ENCODE measurements around the gene EDN2. TPM values are rescaled to one million over a fixed set of nuclear protein-coding genes. Genes with fewer than 3 reads are reported as not detected.

EDN2 gene
- total and polyA plus RNA-seq, 2 donors from 2014 or later: 2.3 to 2.9 TPM

DNA sequence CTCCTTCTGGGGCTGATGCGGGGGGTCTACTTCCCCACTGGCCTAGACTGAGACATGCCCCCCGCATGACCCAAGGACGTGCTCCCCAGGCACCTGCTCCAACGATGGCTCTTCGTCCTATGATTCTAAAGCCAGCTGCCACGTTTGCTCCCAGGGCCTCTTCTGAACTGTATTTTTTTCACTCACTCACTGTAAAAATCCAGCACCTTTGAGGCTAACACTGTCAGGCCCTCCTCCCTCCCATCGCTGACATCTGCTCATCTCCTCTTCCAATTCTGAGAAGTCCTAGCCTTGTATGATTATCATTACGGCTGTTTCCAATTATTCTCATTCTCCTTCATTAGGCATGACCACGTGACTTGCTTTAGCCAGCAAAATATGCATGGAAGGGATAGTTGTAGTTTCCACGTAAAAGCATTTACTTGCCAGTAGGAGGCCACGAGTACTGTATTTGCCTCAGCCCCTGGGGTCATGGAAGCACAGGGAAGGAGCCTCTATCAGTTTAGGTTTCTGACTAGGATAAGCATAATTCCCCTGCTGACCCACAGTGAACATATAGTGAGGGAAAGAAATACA is 19.1 kb upstream of the EDN2 start:
- Histone ChIP-seq H3K27me3 (ENCODE audit: control insufficient read depth, insufficient read depth, low read length) (no peaks in the 10 kb centered on the region), H3K27ac (ENCODE audit: low read depth in 2 of 2, low read length in 2 of 2) (peak overlapping the region in 1 of 2 donors; percentile 91), H3K9ac (ENCODE audit: low read length in 3 of 3) (no peak overlapping the region), H3K4me1 (ENCODE audit: control insufficient read depth in 2 of 3, insufficient read depth in 2 of 3, low read depth in 1 of 3, low read length in 3 of 3) (peaks cover 0 to 25% (median 16%) of the 10 kb centered on the region in 3 donors), H3K9me3 (ENCODE audit: control insufficient read depth in 2 of 3, insufficient read depth in 1 of 3, low read length in 3 of 3) (no peaks in the 10 kb centered on the region), H3K36me3 (ENCODE audit: control insufficient read depth in 2 of 3, insufficient read depth in 3 of 3, low read length in 3 of 3) (no peaks in the 10 kb centered on the region), H3K4me3 (ENCODE audit: low read length in 3 of 3) (no peak overlapping the region)
- intact Hi-C loops (cut with DNase I): no loop called here
- no peak for FAIRE-seq
- DNase-seq: no peak
- TF ChIP-seq CTCF (IDR thresholded peaks at IDR 0.05; ENCODE audit: borderline replicate concordance, extremely low read depth, insufficient read depth): no peak

- Histone ChIP-seq H3K9ac (ENCODE audit: low read length in 3 of 3) (peak overlapping the region in 1 of 3 donors; percentile 69), H3K36me3 (ENCODE audit: control insufficient read depth in 2 of 3, insufficient read depth in 3 of 3, low read length in 3 of 3) (no peaks in the 10 kb centered on the region), H3K27ac (ENCODE audit: low read depth in 2 of 2, low read length in 2 of 2) (peak overlapping the region; percentile 81 to 91), H3K4me1 (ENCODE audit: control insufficient read depth in 2 of 3, insufficient read depth in 2 of 3, low read depth in 1 of 3, low read length in 3 of 3) (peaks cover 0 to 25% (median 16%) of the 10 kb centered on the region in 3 donors), H3K27me3 (ENCODE audit: control insufficient read depth, insufficient read depth, low read length) (no peaks in the 10 kb centered on the region), H3K4me3 (ENCODE audit: low read length in 3 of 3) (no peak overlapping the region), H3K9me3 (ENCODE audit: control insufficient read depth in 2 of 3, insufficient read depth in 1 of 3, low read length in 3 of 3) (no peaks in the 10 kb centered on the region)
- DNase-seq: peak in 4 of 5 donors; percentile 86 to 94 (median 90)
- no peak for FAIRE-seq
- intact Hi-C loops (cut with DNase I): no loop called here
- TF ChIP-seq CTCF (IDR thresholded peaks at IDR 0.05; ENCODE audit: borderline replicate concordance, extremely low read depth, insufficient read depth): no peak
Observed at GRCh38 chr1:41502912-41503311, 18.4 kb upstream of the EDN2 start.

DNA sequence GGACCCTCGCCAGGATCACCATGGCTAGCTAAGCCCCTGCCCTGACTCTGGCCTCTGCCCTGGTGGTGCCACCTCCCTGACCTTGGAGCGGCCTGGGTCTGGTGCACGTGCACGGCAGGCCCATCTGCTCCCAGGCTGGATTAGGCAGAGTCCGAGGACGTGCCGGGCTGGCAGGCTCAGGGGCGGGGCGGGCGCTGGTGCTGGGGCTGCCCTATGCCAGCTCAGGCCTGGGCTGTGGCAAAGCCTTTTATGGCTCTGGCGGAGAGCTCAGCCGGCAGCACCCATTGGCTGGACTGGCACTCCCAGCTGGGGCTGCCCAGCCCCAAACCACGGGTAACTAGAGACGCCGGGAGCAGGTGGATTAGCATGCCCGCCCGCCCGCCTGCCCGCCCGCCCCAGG is 17.1 kb upstream of the EDN2 start:
- no peak overlapping the region for H3K4me3 ChIP-seq (ENCODE audit: low read length in 3 of 3)
- H3K27ac ChIP-seq (ENCODE audit: low read depth in 2 of 2, low read length in 2 of 2): peak overlapping the region; percentile 81 to 91
- peak overlapping the region in 1 of 3 donors; percentile 69 for H3K9ac ChIP-seq (ENCODE audit: low read length in 3 of 3)
- intact Hi-C loops (cut with DNase I): no loop called here
- H3K9me3 ChIP-seq (ENCODE audit: control insufficient read depth in 2 of 3, insufficient read depth in 1 of 3, low read length in 3 of 3): no peaks in the 10 kb centered on the region
- no peaks in the 10 kb centered on the region for H3K36me3 ChIP-seq (ENCODE audit: control insufficient read depth in 2 of 3, insufficient read depth in 3 of 3, low read length in 3 of 3)
- no peaks in the 10 kb centered on the region for H3K27me3 ChIP-seq (ENCODE audit: control insufficient read depth, insufficient read depth, low read length)
- TF ChIP-seq CTCF (IDR thresholded peaks at IDR 0.05; ENCODE audit: borderline replicate concordance, extremely low read depth, insufficient read depth): no peak
- FAIRE-seq: no peak
- peaks cover 0 to 33% (median 21%) of the 10 kb centered on the region in 3 donors for H3K4me1 ChIP-seq (ENCODE audit: control insufficient read depth in 2 of 3, insufficient read depth in 2 of 3, low read depth in 1 of 3, low read length in 3 of 3)
- DNase-seq: peak in 2 of 5 donors; percentile 36 to 95
